SK-N-MC (cell line): ENCODE results near the gene FHOD1.

Source experiments
- DNase-seq: peaks from one replicate; pipeline ENCODE4 v3.0.0-alpha.2; 2011; ENCODE audit warnings: low read depth, low spot score
- H3K27ac ChIP-seq: fragments of 200-600 bp; sonication (generic); 2 replicates; pipeline ENCODE4 v1.5.1; 2016; ENCODE audit warnings: mixed run types
- H3K36me3 ChIP-seq: fragments of 200-600 bp; sonication (generic); 2 replicates; pipeline ENCODE4 v1.6.1; 2017; ENCODE audit warnings: antibody characterized with exemption, low read length, mixed read lengths; ENCODE audit not compliant: insufficient read depth
- H3K4me3 ChIP-seq: fragments of 200-600 bp; sonication (generic); 2 replicates; pipeline ENCODE4 v1.5.1; 2016
- H3K9ac ChIP-seq: fragments of 200-600 bp; sonication (generic); 2 replicates; pipeline ENCODE4 v1.8.0; 2017; ENCODE audit warnings: mixed run types, mixed read lengths; ENCODE audit not compliant: insufficient read length
- H3K9me3 ChIP-seq: fragments of 200-600 bp; sonication (generic); 2 replicates; pipeline ENCODE4 v1.6.1; 2017; ENCODE audit warnings: low read depth, mild to moderate bottlenecking, antibody characterized with exemption, low read length, moderate library complexity, mixed read lengths
- EZH2 ChIP-seq: fragments of 200-600 bp; sonication (generic); IDR thresholded peaks from one replicate; pipeline ENCODE4 v1.6.1; 2017; ENCODE audit warnings: antibody characterized with exemption
- FOXP2 ChIP-seq: optimal IDR thresholded peaks from 2 replicates; pipeline ENCODE3; 2011; ENCODE audit warnings: mild to moderate bottlenecking, moderate library complexity; ENCODE audit not compliant: insufficient read depth; ENCODE audit errors: extremely low read length, control extremely low read depth
- POLR2AphosphoS5 ChIP-seq: IDR thresholded peaks from 2 replicates; pipeline ENCODE4 v1.6.1; 2012; ENCODE audit warnings: mild to moderate bottlenecking, low read depth, low read length, borderline replicate concordance

Gene FHOD1

DNA sequence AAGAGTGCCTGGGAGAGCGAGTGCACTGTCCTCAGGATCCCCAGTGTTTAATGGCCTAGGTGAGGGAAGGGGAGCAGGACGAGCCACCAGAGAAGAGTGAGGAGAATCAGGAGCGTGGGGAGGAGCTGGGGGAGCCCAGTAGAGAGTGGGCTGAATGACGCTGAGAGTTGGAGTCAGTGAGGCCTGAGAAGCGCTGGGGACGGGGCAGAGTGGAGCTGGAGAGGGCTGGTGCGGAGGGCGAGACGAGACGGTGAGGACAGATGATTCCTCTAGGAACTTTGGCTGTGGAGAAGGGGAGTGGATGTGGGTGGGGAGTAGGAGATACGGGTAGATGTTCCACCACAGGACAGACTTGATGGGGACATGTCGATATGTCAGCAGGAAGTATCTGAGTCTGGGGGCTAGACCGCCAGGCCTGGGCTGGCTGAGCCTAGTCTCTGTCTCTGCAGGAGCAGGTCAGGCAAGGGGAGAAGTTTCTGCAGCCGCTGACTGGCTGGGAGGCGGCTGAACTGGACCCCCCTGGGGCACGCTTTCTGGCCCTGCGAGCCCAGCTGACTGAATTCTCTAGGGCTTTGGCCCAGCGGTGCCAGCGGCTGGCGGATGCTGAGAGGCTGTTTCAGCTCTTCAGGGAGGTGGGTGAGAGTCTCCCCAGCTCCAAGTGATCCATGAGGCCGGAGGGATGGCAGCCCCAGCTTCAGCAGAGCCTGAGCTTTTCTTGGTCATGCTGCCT lies 36.7 kb upstream of the FHOD1 start:
- Histone ChIP-seq H3K27ac (no peak overlapping the region), H3K9ac (no peak overlapping the region)

DNA sequence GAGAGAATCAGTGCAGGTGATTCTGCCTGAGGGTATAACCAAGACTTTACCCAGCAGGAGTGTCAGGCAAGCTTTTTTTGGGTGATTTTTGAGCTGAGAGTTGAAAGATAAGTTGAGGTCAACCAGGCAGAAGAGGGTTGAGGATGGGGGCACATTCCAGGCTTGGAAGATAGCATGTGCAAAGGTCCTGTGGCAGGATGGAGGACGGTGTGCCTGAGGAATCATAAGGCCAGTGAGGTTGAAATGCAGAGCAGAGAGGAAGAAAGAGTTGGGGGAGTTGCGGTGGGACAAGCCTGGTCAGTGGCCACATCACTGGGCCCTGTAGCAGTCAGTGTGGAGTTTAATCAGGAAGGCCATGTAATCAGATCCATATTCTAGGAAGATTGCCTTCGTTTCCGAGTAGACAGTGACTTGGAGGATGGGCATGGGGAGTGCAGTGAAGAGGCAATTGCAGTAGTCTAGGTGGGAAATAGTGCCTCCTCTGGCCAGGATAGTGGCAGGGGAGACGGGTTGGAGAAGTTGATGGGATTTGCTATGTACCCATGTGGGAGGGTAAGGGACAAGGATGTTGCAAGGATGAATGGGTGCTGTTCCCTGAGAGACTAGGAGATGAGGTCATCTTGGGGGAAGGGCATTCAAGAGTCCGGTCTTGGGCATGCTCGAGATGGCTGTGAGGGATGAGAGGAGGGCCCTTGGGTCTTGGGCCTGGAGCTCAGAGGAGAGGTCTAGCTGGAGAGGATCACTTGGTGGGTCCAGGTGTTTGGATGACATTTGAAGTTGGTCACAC lies 36.0 kb upstream of the FHOD1 start:
- DNase-seq = no peak
- Histone ChIP-seq H3K9me3 (no peaks in the 10 kb centered on the region), H3K27ac (no peak overlapping the region), H3K9ac (no peak overlapping the region), H3K36me3 (no peaks in the 10 kb centered on the region), H3K4me3 (no peak overlapping the region)
- TF ChIP-seq POLR2AphosphoS5 = no peak
- no peak for TF ChIP-seq EZH2
- no peak for TF ChIP-seq FOXP2

More for the DNA sequence above, 36.7 kb upstream of the FHOD1 start:
- no peak for DNase-seq
- TF ChIP-seq EZH2 = no peak
- no peak for TF ChIP-seq POLR2AphosphoS5
- no peak for TF ChIP-seq FOXP2
- Histone ChIP-seq H3K4me3 (no peak overlapping the region), H3K9me3 (no peaks in the 10 kb centered on the region), H3K36me3 (no peaks in the 10 kb centered on the region)

GRCh38 chr16:67282447-67282805 lies 35.1 kb upstream of the FHOD1 start:
- TF ChIP-seq POLR2AphosphoS5 (no peak), EZH2 (no peak), FOXP2 (no peak)
- no peaks in the 10 kb centered on the region for H3K9me3 ChIP-seq

GRCh38 chr16:67281536-67282446 lies 34.5 kb upstream of the FHOD1 start:
- TF ChIP-seq POLR2AphosphoS5 (no peak), EZH2 (no peak), FOXP2 (no peak)
- Histone ChIP-seq H3K4me3 (no peak overlapping the region), H3K27ac (no peak overlapping the region), H3K36me3 (no peaks in the 10 kb centered on the region), H3K9ac (no peak overlapping the region), H3K9me3 (no peaks in the 10 kb centered on the region)
- DNase-seq = no peak

More at GRCh38 chr16:67282447-67282805, 35.1 kb upstream of the FHOD1 start:
- Histone ChIP-seq H3K4me3 (no peak overlapping the region), H3K36me3 (no peaks in the 10 kb centered on the region), H3K9ac (no peak overlapping the region), H3K27ac (no peak overlapping the region)
- no peak for DNase-seq

GRCh38 chr16:67280090-67281015 lies 33.1 kb upstream of the FHOD1 start:
- TF ChIP-seq POLR2AphosphoS5 = no peak
- TF ChIP-seq EZH2 = no peak
- Histone ChIP-seq H3K4me3 (no peak overlapping the region), H3K36me3 (no peaks in the 10 kb centered on the region), H3K9me3 (no peaks in the 10 kb centered on the region), H3K27ac (no peak overlapping the region), H3K9ac (no peak overlapping the region)
- no peak for DNase-seq

DNA sequence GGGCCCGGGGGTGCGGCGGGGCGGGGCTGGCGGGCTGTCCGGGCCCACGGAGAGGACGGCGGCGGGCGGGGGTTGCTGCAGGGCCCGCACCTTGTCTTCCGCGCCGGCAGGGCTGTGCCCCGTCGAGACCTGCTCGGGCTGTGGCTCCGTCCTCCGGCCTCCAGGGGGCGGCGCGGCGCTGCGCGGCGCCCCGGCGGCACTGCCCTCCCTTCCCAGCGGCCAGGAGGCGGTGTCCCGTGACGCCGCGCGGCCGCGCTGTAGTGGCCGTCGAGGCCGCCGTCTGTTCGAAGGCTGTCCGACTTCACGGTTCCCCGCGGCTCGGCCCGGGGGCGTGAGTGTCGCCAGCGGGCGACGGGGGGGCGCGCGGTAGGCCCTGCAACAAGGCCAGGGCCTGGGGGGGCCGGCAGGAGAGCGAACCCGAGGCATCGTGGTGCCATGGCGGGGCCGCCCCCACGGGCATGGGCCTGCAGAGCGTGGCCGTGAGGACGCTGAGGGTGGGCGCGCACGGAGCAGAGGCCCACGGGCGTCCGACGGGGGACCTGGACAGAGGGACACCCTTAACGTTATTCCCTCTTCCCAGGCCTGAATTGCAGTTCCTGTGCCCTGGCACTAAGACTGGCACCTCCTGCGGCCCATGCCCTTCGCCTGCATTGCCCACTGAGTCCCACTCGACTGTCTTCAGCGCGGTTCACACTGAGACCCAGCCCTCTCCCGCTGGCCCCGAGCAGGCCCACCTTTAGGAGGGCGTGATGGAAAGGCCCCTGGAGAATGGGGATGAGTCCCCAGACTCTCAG lies 32.2 kb upstream of the FHOD1 start, which contains the start of gene PLEKHG4:
Gene PLEKHG4, plus strand, starts transcription at position 237 of the 794 bp plus-strand sequence. Its CDS starts 513 bp downstream, at position 750.
- no peak for TF ChIP-seq EZH2
- TF ChIP-seq POLR2AphosphoS5 = no peak
- TF ChIP-seq FOXP2 = no peak
- DNase-seq = no peak
- Histone ChIP-seq H3K4me3 (peak within 1 kb of the TSS; percentile 53), H3K36me3 (no peaks in the 10 kb centered on the region), H3K27ac (no peak within 1 kb of the TSS), H3K9me3 (no peaks in the 10 kb centered on the region), H3K9ac (no peak within 1 kb of the TSS)

DNA sequence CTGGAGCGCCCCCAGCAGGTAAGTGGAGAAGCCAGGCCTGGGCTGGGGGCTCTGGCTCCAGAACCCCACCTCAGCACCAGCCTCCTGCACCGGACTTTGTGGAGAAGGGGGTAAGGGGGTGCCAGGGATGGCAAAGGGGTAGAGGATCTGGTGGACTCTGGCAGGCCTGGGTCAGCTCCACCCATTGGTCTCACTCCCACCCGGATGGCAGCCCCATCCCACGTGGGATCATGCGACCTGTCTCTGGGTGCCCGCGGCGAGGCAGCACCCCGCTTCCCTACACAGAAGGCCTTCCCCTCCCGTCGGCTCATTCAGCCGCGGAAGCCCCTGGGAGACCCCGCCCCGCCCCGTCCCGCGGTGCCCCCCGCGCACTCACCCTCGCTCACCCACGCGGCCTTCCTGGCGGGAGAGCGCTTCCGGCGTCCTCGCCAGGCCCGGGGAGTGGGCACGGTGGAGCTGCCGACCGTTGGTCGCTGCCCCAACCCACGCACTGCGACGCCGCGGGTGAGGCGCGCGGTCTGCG lies 31.6 kb upstream of the FHOD1 start:
- Histone ChIP-seq H3K4me3 (peak overlapping the region; percentile 53), H3K27ac (no peak overlapping the region), H3K9ac (no peak overlapping the region), H3K36me3 (no peaks in the 10 kb centered on the region), H3K9me3 (no peaks in the 10 kb centered on the region)
- TF ChIP-seq EZH2 (no peak), FOXP2 (no peak), POLR2AphosphoS5 (no peak)
- no peak for DNase-seq
